ENCODE data around the gene WNT2. TPM values are rescaled to one million over a fixed set of nuclear protein-coding genes. Genes with fewer than 3 reads are reported as not detected.
A peak's percentile ranks its signal among the peaks of the same experiment; 100 is the strongest.
"Not testable (repeated sequence)": the region's sequence is repeated elsewhere in the genome, so short reads cannot be mapped to it uniquely, and the experiment has no call there.

Gene WNT2
- total and polyA plus RNA-seq, 5 experiments from 2014 or later = not detected

GRCh38 chr7:117324960-117325359, 2.1 kb upstream of the WNT2 start:
- POLR2A ChIA-PET = no interaction called here
- no peak for ATAC-seq

GRCh38 chr7:117323851-117324711, 1.2 kb upstream of the WNT2 start:
- H3K9me3 Mint-ChIP-seq = peaks cover 0 to 11% (median 4%) of the 10 kb centered on the region in 9 donors
- no peak overlapping the region for H3K4me3 Mint-ChIP-seq
- peaks cover 39 to 81% (median 51%) of the 10 kb centered on the region in 5 donors for H3K27me3 Mint-ChIP-seq
- H3K36me3 Mint-ChIP-seq = peaks cover 0 to 9% (median 0%) of the 10 kb centered on the region in 3 donors
- H3K27ac Mint-ChIP-seq = peak overlapping the region in 1 of 10 donors; percentile 13
- POLR2A ChIA-PET = no interaction called here
- DNase-seq (no peak), ATAC-seq (no peak)
- H3K4me1 Mint-ChIP-seq = peaks cover 0 to 10% (median 6%) of the 10 kb centered on the region in 4 donors

More at GRCh38 chr7:117324960-117325359, 2.1 kb upstream of the WNT2 start:
- no peak overlapping the region for H3K27ac Mint-ChIP-seq
- H3K36me3 Mint-ChIP-seq = peaks cover 0 to 8% (median 0%) of the 10 kb centered on the region in 3 donors
- peaks cover 0 to 11% (median 5%) of the 10 kb centered on the region in 9 donors for H3K9me3 Mint-ChIP-seq
- no peak for DNase-seq
- peaks cover 40 to 77% (median 49%) of the 10 kb centered on the region in 5 donors for H3K27me3 Mint-ChIP-seq
- H3K4me1 Mint-ChIP-seq = peaks cover 0 to 10% (median 6%) of the 10 kb centered on the region in 4 donors
- H3K4me3 Mint-ChIP-seq = no peak overlapping the region

GRCh38 chr7:117323305-117323850, 520 bp upstream of the WNT2 start:
- H3K4me1 Mint-ChIP-seq = peaks cover 0 to 10% (median 6%) of the 10 kb centered on the region in 4 donors
- peaks cover 37 to 81% (median 50%) of the 10 kb centered on the region in 5 donors for H3K27me3 Mint-ChIP-seq
- H3K36me3 Mint-ChIP-seq = peaks cover 0 to 9% (median 0%) of the 10 kb centered on the region in 3 donors
- DNase-seq = no peak
- H3K9me3 Mint-ChIP-seq = peaks cover 0 to 11% (median 4%) of the 10 kb centered on the region in 9 donors
- POLR2A ChIA-PET = no interaction called here
- H3K27ac Mint-ChIP-seq = peak overlapping the region in 1 of 10 donors; percentile 24
- ATAC-seq = no peak
- H3K4me3 Mint-ChIP-seq = no peak overlapping the region

DNA sequence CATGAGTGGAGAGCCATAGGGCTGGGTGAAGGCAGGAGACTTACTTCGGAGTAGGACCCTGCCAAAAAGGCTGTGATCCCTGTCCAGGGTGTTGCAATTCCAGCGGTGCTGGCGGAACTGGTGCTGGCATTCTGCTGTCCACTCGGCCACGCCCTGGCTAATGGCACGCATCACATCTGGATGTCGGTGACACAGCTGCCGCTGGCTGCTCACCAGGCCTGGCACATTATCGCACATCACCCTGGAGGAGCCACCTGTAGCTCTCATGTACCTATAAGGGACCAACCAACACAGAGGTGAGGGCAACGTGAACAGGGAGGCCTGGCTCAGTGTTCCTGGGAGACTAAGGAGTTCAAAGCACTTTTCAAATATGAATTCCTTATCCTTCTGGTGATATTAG, 2.3 kb downstream of the WNT2 start:
- POLR2A ChIA-PET = no interaction called here
- H3K9me3 Mint-ChIP-seq = peaks cover 0 to 6% (median 0%) of the 10 kb centered on the region in 9 donors
- ATAC-seq (no peak), DNase-seq (no peak)
- H3K27me3 Mint-ChIP-seq = peaks cover 28 to 59% (median 44%) of the 10 kb centered on the region in 5 donors
- H3K36me3 Mint-ChIP-seq = peaks cover 0 to 4% (median 0%) of the 10 kb centered on the region in 3 donors
- peaks cover 0 to 10% (median 6%) of the 10 kb centered on the region in 4 donors for H3K4me1 Mint-ChIP-seq
- no peak overlapping the region for H3K4me3 Mint-ChIP-seq
- H3K27ac Mint-ChIP-seq = no peak overlapping the region

GRCh38 chr7:117319181-117319580, 3.7 kb downstream of the WNT2 start:
- Mint-ChIP-seq H3K27me3 (peaks cover 20 to 46% (median 35%) of the 10 kb centered on the region in 5 donors), H3K9me3 (peaks cover 0 to 6% (median 0%) of the 10 kb centered on the region in 9 donors), H3K4me3 (no peak overlapping the region), H3K36me3 (peaks cover 0 to 4% (median 0%) of the 10 kb centered on the region in 3 donors), H3K4me1 (peaks cover 0 to 8% (median 6%) of the 10 kb centered on the region in 4 donors), H3K27ac (no peak overlapping the region)
- POLR2A ChIA-PET = no interaction called here
- no peak for ATAC-seq
- no peak for DNase-seq

DNA sequence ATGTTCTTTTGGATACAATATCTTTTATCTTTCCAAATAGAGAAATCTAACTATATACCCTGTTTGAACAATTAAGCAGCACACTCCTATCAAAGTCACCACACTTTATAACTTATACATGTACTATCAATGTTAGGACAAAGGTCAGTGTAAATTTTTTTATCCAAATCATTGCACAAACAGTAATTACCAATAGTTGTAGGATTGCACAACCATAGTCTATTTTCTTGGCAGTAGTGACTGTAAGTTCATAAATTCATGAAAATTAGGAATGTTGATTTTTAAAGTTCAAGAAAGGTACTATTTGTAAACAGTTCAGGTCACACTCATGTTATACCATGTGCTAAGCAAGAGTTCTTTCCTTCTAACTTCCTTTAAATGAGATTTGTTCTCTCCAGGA, 9.3 kb downstream of the WNT2 start:
- H3K27me3 Mint-ChIP-seq = peaks cover 0 to 10% (median 7%) of the 10 kb centered on the region in 5 donors
- H3K9me3 Mint-ChIP-seq = peaks cover 0 to 2% (median 0%) of the 10 kb centered on the region in 9 donors
- ATAC-seq (no peak), DNase-seq (no peak)
- POLR2A ChIA-PET = no interaction called here
- no peaks in the 10 kb centered on the region for H3K4me1 Mint-ChIP-seq
- no peak overlapping the region for H3K27ac Mint-ChIP-seq
- H3K4me3 Mint-ChIP-seq = no peak overlapping the region
- H3K36me3 Mint-ChIP-seq = no peaks in the 10 kb centered on the region

DNA sequence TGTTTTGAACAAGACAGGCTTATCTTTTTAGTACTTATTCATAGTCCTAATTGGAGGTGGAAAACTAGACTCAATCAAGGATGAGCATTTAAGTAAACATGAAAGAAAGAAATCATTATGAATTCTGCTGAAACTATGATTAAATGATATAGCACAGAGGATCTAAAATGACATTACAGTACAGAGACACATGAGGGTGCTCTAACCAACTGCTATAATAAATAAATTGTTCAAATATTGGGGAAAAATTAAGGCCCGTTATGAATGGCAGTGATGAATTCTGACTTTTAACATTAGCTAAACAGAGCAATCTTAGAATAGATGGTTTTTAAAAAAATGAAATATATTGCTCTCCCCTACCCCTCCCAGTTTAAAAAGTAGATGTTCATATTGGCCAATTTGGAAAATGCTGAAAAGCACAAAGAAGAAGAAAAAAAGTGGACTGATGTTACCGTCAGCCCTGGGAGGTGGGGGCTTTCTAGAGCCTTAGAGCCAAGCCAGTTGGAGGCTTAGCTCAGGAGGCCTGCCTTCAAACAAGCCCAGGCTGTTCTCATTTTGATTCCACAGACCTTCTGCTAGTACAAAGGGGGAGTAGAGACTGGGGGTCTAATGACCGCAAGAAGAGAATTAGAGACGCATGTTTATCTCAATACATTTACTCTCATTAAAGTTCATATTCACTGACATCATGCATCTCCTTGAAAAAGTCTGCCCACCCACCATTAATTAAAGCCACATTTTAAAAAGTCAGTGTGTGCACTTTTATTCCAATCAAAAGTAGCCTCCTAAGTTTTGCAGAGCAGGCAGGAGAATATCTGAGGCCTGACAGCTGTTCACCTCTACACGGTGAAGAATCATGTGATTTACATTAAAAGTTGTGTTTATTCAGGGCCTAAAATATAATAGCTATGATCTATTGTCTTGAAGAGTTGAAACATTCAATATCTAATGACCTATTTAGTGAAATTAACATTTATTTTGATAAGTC, 10.0 kb downstream of the WNT2 start:
- ATAC-seq (no peak), DNase-seq (no peak)
- Mint-ChIP-seq H3K4me1 (no peaks in the 10 kb centered on the region), H3K36me3 (no peaks in the 10 kb centered on the region), H3K27me3 (peaks cover 0 to 11% (median 7%) of the 10 kb centered on the region in 5 donors), H3K27ac (no peak overlapping the region), H3K4me3 (no peak overlapping the region), H3K9me3 (peaks cover 0 to 2% (median 0%) of the 10 kb centered on the region in 9 donors)
- POLR2A ChIA-PET = no interaction called here

DNA sequence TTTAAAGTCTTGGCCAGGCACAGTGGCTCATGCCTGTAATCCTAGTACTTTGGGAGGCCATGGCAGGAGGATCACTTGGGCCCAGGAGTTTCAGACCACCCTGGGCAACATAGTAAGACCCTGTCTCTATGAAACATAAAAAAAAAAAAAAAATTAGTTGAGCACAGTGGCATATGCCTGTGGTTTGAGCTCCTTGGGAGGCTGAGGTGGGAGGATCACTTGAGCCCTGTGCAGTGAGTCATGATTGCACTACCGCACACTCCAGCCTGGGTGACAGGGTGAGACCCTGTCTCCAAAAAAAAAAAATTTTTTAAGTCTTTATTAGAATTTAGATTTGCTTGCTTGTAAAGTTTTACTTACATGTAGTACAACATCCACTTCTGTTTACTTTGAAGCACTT, 14.0 kb downstream of the WNT2 start:
- no peak overlapping the region for H3K4me3 Mint-ChIP-seq
- POLR2A ChIA-PET = no interaction called here
- no peak for DNase-seq
- H3K9me3 Mint-ChIP-seq = peaks cover 0 to 15% (median 0%) of the 10 kb centered on the region in 9 donors
- H3K27ac Mint-ChIP-seq = no peak overlapping the region
- no peaks in the 10 kb centered on the region for H3K36me3 Mint-ChIP-seq
- H3K27me3 Mint-ChIP-seq = peaks cover 0 to 11% (median 3%) of the 10 kb centered on the region in 5 donors
- no peaks in the 10 kb centered on the region for H3K4me1 Mint-ChIP-seq
- no peak for ATAC-seq

DNA sequence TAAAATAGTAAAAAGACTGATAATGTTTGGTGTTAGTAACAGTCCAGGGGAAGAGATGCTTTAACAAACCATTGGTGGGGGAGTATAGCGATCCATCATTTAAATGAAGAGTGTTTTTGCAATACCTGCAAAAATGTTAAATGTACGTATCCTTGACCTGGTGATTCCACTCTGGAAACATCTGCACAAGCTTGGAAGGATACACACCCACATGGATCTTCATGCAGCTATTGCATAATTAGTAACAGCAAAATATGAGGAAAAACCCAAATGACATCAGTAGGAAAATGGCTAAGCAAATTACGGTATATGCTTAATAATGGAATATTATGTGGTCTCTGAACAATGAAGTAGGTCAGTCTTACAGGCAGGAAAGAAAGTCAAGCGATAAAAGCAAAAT, 20.5 kb downstream of the WNT2 start:
- H3K36me3 Mint-ChIP-seq = no peaks in the 10 kb centered on the region
- no peak overlapping the region for H3K27ac Mint-ChIP-seq
- ATAC-seq = no peak
- H3K4me3 Mint-ChIP-seq = no peak overlapping the region
- DNase-seq = no peak
- peaks cover 0 to 4% (median 0%) of the 10 kb centered on the region in 5 donors for H3K27me3 Mint-ChIP-seq
- POLR2A ChIA-PET = no interaction called here
- no peaks in the 10 kb centered on the region for H3K4me1 Mint-ChIP-seq
- H3K9me3 Mint-ChIP-seq = peaks cover 0 to 15% (median 0%) of the 10 kb centered on the region in 9 donors

- H3K4me3 Mint-ChIP-seq, POLR2A ChIA-PET, H3K4me1 Mint-ChIP-seq, DNase-seq, H3K36me3 Mint-ChIP-seq, H3K27me3 Mint-ChIP-seq, H3K27ac Mint-ChIP-seq, ATAC-seq: not testable (repeated sequence)
- H3K9me3 Mint-ChIP-seq = peaks cover 0 to 13% (median 0%) of the 10 kb centered on the region in 9 donors
These were observed 22.4 kb downstream of the WNT2 start for GRCh38 chr7:117300506-117300905.

DNA sequence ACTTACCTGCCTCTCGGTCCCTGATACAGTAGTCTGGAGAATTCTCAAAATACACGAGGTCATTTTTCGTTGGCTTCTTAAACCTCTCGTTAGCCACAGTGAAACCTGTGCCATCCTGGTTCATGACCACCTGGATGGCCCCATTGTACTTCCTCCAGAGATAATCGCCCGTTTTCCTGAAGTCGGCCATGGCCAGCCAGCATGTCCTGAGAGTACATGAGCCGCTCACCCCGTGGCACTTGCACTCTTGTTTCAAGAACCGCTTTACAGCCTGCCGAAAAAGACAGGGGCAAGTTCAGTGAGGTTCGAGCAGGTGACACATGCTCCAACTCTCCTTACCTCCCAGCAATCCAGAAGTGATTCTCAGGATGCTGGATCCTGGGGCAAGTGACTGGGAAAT, 25.3 kb downstream of the WNT2 start:
- no peak overlapping the region for H3K27ac Mint-ChIP-seq
- no peaks in the 10 kb centered on the region for H3K36me3 Mint-ChIP-seq
- DNase-seq = no peak
- H3K4me3 Mint-ChIP-seq = no peak overlapping the region
- peaks cover 0 to 6% (median 1%) of the 10 kb centered on the region in 5 donors for H3K27me3 Mint-ChIP-seq
- POLR2A ChIA-PET = no interaction called here
- H3K4me1 Mint-ChIP-seq = peaks cover 0 to 1% (median 0%) of the 10 kb centered on the region in 4 donors
- no peak for ATAC-seq
- H3K9me3 Mint-ChIP-seq = peaks cover 0 to 2% (median 0%) of the 10 kb centered on the region in 9 donors

DNA sequence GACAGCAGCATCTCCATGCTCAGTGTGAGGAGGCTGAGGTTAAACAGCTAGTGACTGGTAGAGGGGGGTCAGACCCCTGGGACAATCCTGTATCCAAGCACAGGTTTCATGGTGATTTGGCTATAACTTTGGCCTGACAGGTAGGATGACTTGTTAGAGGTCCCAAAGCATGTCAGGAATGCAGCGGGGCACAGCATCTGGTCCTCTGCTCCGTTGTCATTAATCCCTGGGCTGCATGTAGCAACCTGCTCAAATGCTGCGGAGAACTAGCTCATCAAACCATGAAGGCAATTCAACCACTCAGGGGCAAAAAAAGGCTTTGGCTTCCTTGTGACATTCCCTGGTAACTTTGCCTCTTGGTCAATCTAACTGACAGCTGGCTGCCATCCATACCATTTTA, 26.8 kb downstream of the WNT2 start:
- DNase-seq (no peak), ATAC-seq (no peak)
- no peak overlapping the region for H3K27ac Mint-ChIP-seq
- peaks cover 0 to 9% (median 1%) of the 10 kb centered on the region in 5 donors for H3K27me3 Mint-ChIP-seq
- POLR2A ChIA-PET = no interaction called here
- no peaks in the 10 kb centered on the region for H3K36me3 Mint-ChIP-seq
- peaks cover 0 to 1% (median 0%) of the 10 kb centered on the region in 4 donors for H3K4me1 Mint-ChIP-seq
- no peak overlapping the region for H3K4me3 Mint-ChIP-seq
- peaks cover 0 to 2% (median 0%) of the 10 kb centered on the region in 9 donors for H3K9me3 Mint-ChIP-seq
